ENCODE measurements around the gene NUDT8. TPM values are rescaled to one million over a fixed set of nuclear protein-coding genes. Genes with fewer than 3 reads are reported as not detected.
A peak's percentile ranks its signal among the peaks of the same experiment; 100 is the strongest.

NUDT8 gene
- total and polyA plus RNA-seq, 9 of the 15 experiments (the other 6 are each of a cell fraction or from before 2014, with no cell fraction given) = 0.23 to 27.8 (median 5.0) TPM

- H2AFZ ChIP-seq (ENCODE audit: low read depth, low read length) = peak within 1 kb of the TSS; percentile 86
- H3K4me3 ChIP-seq = peak within 1 kb of the TSS; percentile 99
- peak within 1 kb of the TSS; percentile 96 for H3K4me2 ChIP-seq (ENCODE audit: insufficient read depth, low read length)
- H4K20me1 ChIP-seq (replicated peaks; ENCODE audit: control insufficient read depth, insufficient read depth, low read length) = no peaks in the 10 kb centered on the region; the same call in 1 of the 2 replicates
- no peaks in the 10 kb centered on the region for H3K9me1 ChIP-seq (ENCODE audit: control insufficient read depth, insufficient read depth, low read length)
- intact Hi-C loops (cut with micrococcal nuclease) = loop anchor here (5.0 kb wide), 1 partner anchor 34 kb away; no protein-coding TSS in a partner anchor
- ChIA-PET POLR2A (interaction anchor here (1.0 to 1.6 kb wide), 5 partner anchors 11 to 19 kb away, joined by 4 to 6 read pairs (median 4); no protein-coding TSS in a partner anchor), CTCF (ENCODE audit: low intra/inter-chr PET ratio) (interaction anchor here (0.9 kb wide), 1 partner anchor 23 kb away, joined by 4 read pairs; the partner anchor contains the start of gene NUDT8)
- WGBS (ENCODE audit: insufficient coverage, low coverage, missing lambda C conversion rate) = under 1% methylated on average over 60 of the region's 69 CpGs
- peaks cover 28 to 63% of the 10 kb centered on the region in 2 experiments for H3K4me1 ChIP-seq (replicated peaks in 1 of 2; ENCODE audit: control insufficient read depth in 2 of 2, insufficient read depth in 2 of 2, low read length in 2 of 2)
- peaks cover 4% of the 10 kb centered on the region for H3K9me3 ChIP-seq (replicated peaks; ENCODE audit: control insufficient read depth, insufficient read depth, low read depth, low read length)
- DNase-seq (ENCODE audit: extremely low read depth in 1 of 4, low spot score in 3 of 4) (peak; percentile 88 to 98 (median 92)), ATAC-seq (peak; percentile 97), FAIRE-seq (peak; percentile 83)
- peaks cover 42% of the 10 kb centered on the region for H3K36me3 ChIP-seq (ENCODE audit: control insufficient read depth, insufficient read depth, low read length)
- no peaks in the 10 kb centered on the region for H3K27me3 ChIP-seq (ENCODE audit: control insufficient read depth in 2 of 2, insufficient read depth in 2 of 2, low read length in 2 of 2)
- BruUV-seq (replicated peaks) = no TSS peak
- in situ Hi-C loops (cut with MboI) = no loop called here
- H3K27ac ChIP-seq (ENCODE audit: extremely low read depth, low read depth, low read length) = peak within 1 kb of the TSS; percentile 83
- peak within 1 kb of the TSS; percentile 90 to 99 for H3K9ac ChIP-seq (ENCODE audit: insufficient read depth in 1 of 2, low read depth in 2 of 2, low read length in 2 of 2)
- H3K79me2 ChIP-seq (ENCODE audit: control insufficient read depth, insufficient read depth, low read length) = peaks cover 36% of the 10 kb centered on the region
- TF ChIP-seq ZNF764 (CRISPR knock-in tag; IDR thresholded peaks at IDR 0.05; ENCODE audit: low read depth) (no peak), ZNF699 (CRISPR knock-in tag; IDR thresholded peaks at IDR 0.05; ENCODE audit: insufficient replicate concordance) (no peak), MLLT1 (IDR thresholded peaks at IDR 0.05) (peak; percentile 72 to 77), MAZ (CRISPR knock-in tag; conservative IDR thresholded peaks at IDR 0.05 in 1 of 2, IDR thresholded peaks at IDR 0.05 in 1 of 2) (peak; percentile 83 to 89), YBX1 (IDR thresholded peaks at IDR 0.05) (no peak), RUNX1 (IDR thresholded peaks at IDR 0.05; ENCODE audit: low read depth) (peak; percentile 46; the same call in 1 of the 2 replicates), FOXK2 (conservative IDR thresholded peaks at IDR 0.05 in 1 of 2, IDR thresholded peaks at IDR 0.05 in 1 of 2; ENCODE audit: low read depth in 2 of 2) (peak; percentile 54 to 64; a peak in 2 of 4 replicates), TAF1 (IDR thresholded peaks at IDR 0.05; ENCODE audit: control insufficient read depth, extremely low read depth, insufficient read depth, low read length, severe bottlenecking) (peak; percentile 83), VEZF1 (CRISPR knock-in tag; IDR thresholded peaks at IDR 0.05) (peak; percentile 71), RAD21 (CRISPR knock-in tag; conservative IDR thresholded peaks at IDR 0.05 in 1 of 2, IDR thresholded peaks at IDR 0.05 in 1 of 2) (peak; percentile 25 to 28; a peak in 1 of 4 replicates)
- TF ChIP-seq, protein P1, sequence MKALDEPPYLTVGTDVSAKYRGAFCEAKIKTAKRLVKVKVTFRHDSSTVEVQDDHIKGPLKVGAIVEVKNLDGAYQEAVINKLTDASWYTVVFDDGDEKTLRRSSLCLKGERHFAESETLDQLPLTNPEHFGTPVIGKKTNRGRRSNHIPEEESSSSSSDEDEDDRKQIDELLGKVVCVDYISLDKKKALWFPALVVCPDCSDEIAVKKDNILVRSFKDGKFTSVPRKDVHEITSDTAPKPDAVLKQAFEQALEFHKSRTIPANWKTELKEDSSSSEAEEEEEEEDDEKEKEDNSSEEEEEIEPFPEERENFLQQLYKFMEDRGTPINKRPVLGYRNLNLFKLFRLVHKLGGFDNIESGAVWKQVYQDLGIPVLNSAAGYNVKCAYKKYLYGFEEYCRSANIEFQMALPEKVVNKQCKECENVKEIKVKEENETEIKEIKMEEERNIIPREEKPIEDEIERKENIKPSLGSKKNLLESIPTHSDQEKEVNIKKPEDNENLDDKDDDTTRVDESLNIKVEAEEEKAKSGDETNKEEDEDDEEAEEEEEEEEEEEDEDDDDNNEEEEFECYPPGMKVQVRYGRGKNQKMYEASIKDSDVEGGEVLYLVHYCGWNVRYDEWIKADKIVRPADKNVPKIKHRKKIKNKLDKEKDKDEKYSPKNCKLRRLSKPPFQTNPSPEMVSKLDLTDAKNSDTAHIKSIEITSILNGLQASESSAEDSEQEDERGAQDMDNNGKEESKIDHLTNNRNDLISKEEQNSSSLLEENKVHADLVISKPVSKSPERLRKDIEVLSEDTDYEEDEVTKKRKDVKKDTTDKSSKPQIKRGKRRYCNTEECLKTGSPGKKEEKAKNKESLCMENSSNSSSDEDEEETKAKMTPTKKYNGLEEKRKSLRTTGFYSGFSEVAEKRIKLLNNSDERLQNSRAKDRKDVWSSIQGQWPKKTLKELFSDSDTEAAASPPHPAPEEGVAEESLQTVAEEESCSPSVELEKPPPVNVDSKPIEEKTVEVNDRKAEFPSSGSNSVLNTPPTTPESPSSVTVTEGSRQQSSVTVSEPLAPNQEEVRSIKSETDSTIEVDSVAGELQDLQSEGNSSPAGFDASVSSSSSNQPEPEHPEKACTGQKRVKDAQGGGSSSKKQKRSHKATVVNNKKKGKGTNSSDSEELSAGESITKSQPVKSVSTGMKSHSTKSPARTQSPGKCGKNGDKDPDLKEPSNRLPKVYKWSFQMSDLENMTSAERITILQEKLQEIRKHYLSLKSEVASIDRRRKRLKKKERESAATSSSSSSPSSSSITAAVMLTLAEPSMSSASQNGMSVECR (CRISPR knock-in tag; IDR thresholded peaks at IDR 0.05) = peak; percentile 98
Observed at GRCh38 chr11:67606492-67607295, 23.0 kb downstream of the NUDT8 start, which contains the start of gene NDUFV1. Gene NDUFV1, plus strand, starts transcription at chr11:67606936. Its CDS starts 69 bp downstream, at chr11:67607005.

All from K562 (cell line).